Fibroblast of upper back skin (primary cell): ENCODE results near the gene LUZP1.
A peak's percentile ranks its signal among the peaks of the same experiment; 100 is the strongest.

ENCODE experiments used
- DNase-seq: peaks from one replicate; pipeline ENCODE4 v3.0.0-alpha.2; 2013

The LUZP1 gene

GRCh38 chr1:23188434-23188884, 19.8 kb upstream of the LUZP1 start:
- DNase-seq: no peak

- DNase-seq: no peak
These were observed 19.0 kb upstream of the LUZP1 start for GRCh38 chr1:23187637-23188036.

- no peak for DNase-seq
These were observed 16.7 kb upstream of the LUZP1 start for GRCh38 chr1:23185381-23185780.

GRCh38 chr1:23184212-23184934, 15.7 kb upstream of the LUZP1 start:
- DNase-seq: peak; percentile 48

GRCh38 chr1:23179862-23180261, 11.2 kb upstream of the LUZP1 start:
- DNase-seq: no peak

- no peak for DNase-seq
These were observed 10.3 kb upstream of the LUZP1 start for GRCh38 chr1:23178950-23179349.

GRCh38 chr1:23178414-23178813, 9.8 kb upstream of the LUZP1 start:
- DNase-seq: no peak

- peak; percentile 78 for DNase-seq
These were observed 9.1 kb upstream of the LUZP1 start for GRCh38 chr1:23177438-23178380.

GRCh38 chr1:23177031-23177430, 8.4 kb upstream of the LUZP1 start:
- DNase-seq: no peak

GRCh38 chr1:23174426-23175110, 5.9 kb upstream of the LUZP1 start:
- no peak for DNase-seq

GRCh38 chr1:23171181-23171755, 2.6 kb upstream of the LUZP1 start:
- no peak for DNase-seq

GRCh38 chr1:23169727-23170335, 1.2 kb upstream of the LUZP1 start:
- peak; percentile 68 for DNase-seq

- DNase-seq: no peak
These were observed 529 bp upstream of the LUZP1 start for GRCh38 chr1:23169195-23169575.

- no peak for DNase-seq
These were observed 594 bp downstream of the LUZP1 start for GRCh38 chr1:23168079-23168444.

- peak; percentile 76 for DNase-seq
These were observed 1.1 kb downstream of the LUZP1 start for GRCh38 chr1:23167353-23168078.

- no peak for DNase-seq
These were observed 1.8 kb downstream of the LUZP1 start for GRCh38 chr1:23166854-23167253.

- DNase-seq: no peak
These were observed 5.3 kb downstream of the LUZP1 start for GRCh38 chr1:23163395-23163794.

- DNase-seq: no peak
These were observed 8.4 kb downstream of the LUZP1 start for GRCh38 chr1:23159963-23160877.

GRCh38 chr1:23156940-23157339, 11.7 kb downstream of the LUZP1 start:
- DNase-seq: no peak

- DNase-seq: no peak
These were observed 15.5 kb downstream of the LUZP1 start for GRCh38 chr1:23152966-23153684.
